HG03196 (cell line): Measurements from ENCODE around the gene ARFIP2.

ENCODE experiments used
- ATAC-seq: cut with Tn5 transposase; IDR thresholded peaks from one replicate; pipeline ENCODE4 v1.9.1; 2021; ENCODE audit not compliant: unreplicated experiment

The ARFIP2 gene

GRCh38 chr11:6448574-6448973, 32.6 kb downstream of the ARFIP2 start:
- no peak for ATAC-seq

GRCh38 chr11:6443269-6444003, 37.7 kb downstream of the ARFIP2 start:
- ATAC-seq, result no peak

- no peak for ATAC-seq
Measured at GRCh38 chr11:6442441-6442840, 38.7 kb downstream of the ARFIP2 start.

GRCh38 chr11:6440906-6441358, 40.2 kb downstream of the ARFIP2 start, which contains the start of gene HPX:
Gene HPX, minus strand, starts transcription at chr11:6440987. Its CDS starts 24 bp downstream, at chr11:6440963.
- ATAC-seq, result no peak

- ATAC-seq, result no peak
Measured at GRCh38 chr11:6438979-6439571, 42.1 kb downstream of the ARFIP2 start.

GRCh38 chr11:6437993-6438392, 43.1 kb downstream of the ARFIP2 start:
- ATAC-seq, result no peak

- ATAC-seq, result no peak
Measured at GRCh38 chr11:6437423-6437822, 43.7 kb downstream of the ARFIP2 start.

GRCh38 chr11:6433998-6434660, 47.0 kb downstream of the ARFIP2 start:
- ATAC-seq, result no peak

- ATAC-seq, result no peak
Measured at GRCh38 chr11:6431861-6432260, 49.3 kb downstream of the ARFIP2 start.

GRCh38 chr11:6427516-6427915, 53.6 kb downstream of the ARFIP2 start:
- ATAC-seq, result no peak
